WTC11 (cell line): ENCODE data around the gene ATF3. TPM values are rescaled to one million over a fixed set of nuclear protein-coding genes. Genes with fewer than 3 reads are reported as not detected.

Experiments
- ATAC-seq: fragments of 200-7000 bp; cut with Tn5 transposase; 2 replicates; pipeline ENCODE4 v1.10.0; 2021; ENCODE audit warnings: mild to moderate bottlenecking, moderate library complexity
- CTCF ChIA-PET: fragments of 300-600 bp; sonication (Branson Sonifier 250); formaldehyde crosslinking; loops from one replicate; lab custom pipeline; 2021; ENCODE audit warnings: antibody characterized with exemption; lab: Charles Lee
- POLR2A ChIA-PET: fragments of 350-600 bp; sonication (Branson Sonifier 250); formaldehyde crosslinking; loops from one replicate; lab custom pipeline; 2021; ENCODE audit warnings: antibody characterized with exemption; lab: Charles Lee
- DNase-seq: peaks from one replicate; pipeline ENCODE4 v3.0.0; 2021; ENCODE audit warnings: low spot score
- H3K27ac Mint-ChIP-seq: 2 replicates; pipeline ENCODE4 v1.8.0; 2021; ENCODE audit warnings: mixed read lengths
- H3K27me3 Mint-ChIP-seq: 2 replicates; pipeline ENCODE4 v1.8.0; 2021; ENCODE audit warnings: low read depth, mild to moderate bottlenecking, moderate library complexity, mixed read lengths
- H3K36me3 Mint-ChIP-seq: 2 replicates; pipeline ENCODE4 v1.8.0; 2021; ENCODE audit warnings: mixed read lengths
- H3K4me1 Mint-ChIP-seq: 2 replicates; pipeline ENCODE4 v1.8.0; 2022; ENCODE audit warnings: mixed read lengths
- H3K4me3 Mint-ChIP-seq: 2 replicates; pipeline ENCODE4 v1.8.0; 2021; ENCODE audit warnings: mild to moderate bottlenecking, moderate library complexity, mixed read lengths
- H3K9me3 Mint-ChIP-seq: 2 replicates; pipeline ENCODE4 v1.8.0; 2021; ENCODE audit warnings: mixed read lengths
- CBFB ChIP-seq: sonication (generic); formaldehyde crosslinking; IDR thresholded peaks from 2 replicates; pipeline ENCODE4 v1.8.1; 2022; ENCODE audit warnings: mild to moderate bottlenecking, low read depth, missing genetic modification reagents
- ELF4 ChIP-seq: sonication (generic); formaldehyde crosslinking; IDR thresholded peaks from 2 replicates; pipeline ENCODE4 v1.8.1; 2022; ENCODE audit warnings: low read depth, mild to moderate bottlenecking, moderate library complexity, missing genetic modification reagents
- ESRRA ChIP-seq: sonication (generic); formaldehyde crosslinking; IDR thresholded peaks from 2 replicates; pipeline ENCODE4 v1.8.1; 2022; ENCODE audit warnings: mild to moderate bottlenecking, missing genetic modification reagents, borderline replicate concordance
- GRHL2 ChIP-seq: fragments of 250-450 bp; sonication (Bioruptor Pico); IDR thresholded peaks from 2 replicates; pipeline ENCODE4 v1.8.0; 2022; ENCODE audit warnings: mild to moderate bottlenecking, moderate library complexity; ENCODE audit not compliant: insufficient replicate concordance, severe bottlenecking
- IRF2 ChIP-seq: sonication (generic); formaldehyde crosslinking; IDR thresholded peaks from 2 replicates; pipeline ENCODE4 v1.8.0; 2022; ENCODE audit warnings: low read depth, missing genetic modification reagents, borderline replicate concordance
- NFATC4 ChIP-seq: fragments of 250-450 bp; sonication (Bioruptor Pico); IDR thresholded peaks from 2 replicates; pipeline ENCODE4 v1.9.0; 2021; ENCODE audit warnings: mild to moderate bottlenecking
- NFYB ChIP-seq: sonication (generic); formaldehyde crosslinking; conservative IDR thresholded peaks from 2 replicates; pipeline ENCODE4 v1.8.0; 2022; ENCODE audit warnings: low read depth, missing genetic modification reagents
- NR2C2 ChIP-seq: sonication (generic); formaldehyde crosslinking; IDR thresholded peaks from 2 replicates; pipeline ENCODE4 v1.8.0; 2022; ENCODE audit warnings: mild to moderate bottlenecking, missing genetic modification reagents
- OVOL2 ChIP-seq: fragments of 250-450 bp; sonication (Bioruptor Pico); IDR thresholded peaks from 2 replicates; pipeline ENCODE4 v1.9.0; 2021; ENCODE audit warnings: mild to moderate bottlenecking, borderline replicate concordance
- SOX15 ChIP-seq: fragments of 250-450 bp; sonication (Bioruptor Pico); IDR thresholded peaks from 2 replicates; pipeline ENCODE4 v1.9.0; 2021; ENCODE audit warnings: mild to moderate bottlenecking
- ZNF317 ChIP-seq: sonication (generic); formaldehyde crosslinking; IDR thresholded peaks from 2 replicates; pipeline ENCODE4 v1.8.1; 2023; ENCODE audit warnings: low read depth, mild to moderate bottlenecking, moderate library complexity, missing genetic modification reagents, borderline replicate concordance
- ZNF423 ChIP-seq: fragments of 250-450 bp; sonication (Bioruptor Pico); IDR thresholded peaks from 2 replicates; pipeline ENCODE4 v2.1.2; 2022; ENCODE audit warnings: mild to moderate bottlenecking, moderate library complexity
- ZNF671 ChIP-seq: fragments of 250-450 bp; sonication (Bioruptor Pico); IDR thresholded peaks from 2 replicates; pipeline ENCODE4 v1.8.0; 2021; ENCODE audit warnings: mild to moderate bottlenecking
- total RNA-seq: library from RNA; stranded (reverse); gene quantifications from 3 replicates; pipeline ENCODE4 v1.2.3, GENCODE V29; 2021
- TF ChIP-seq, protein P1 (sequence below): sonication (generic); formaldehyde crosslinking; IDR thresholded peaks from 2 replicates; pipeline ENCODE4 v1.8.1; 2022; ENCODE audit warnings: mild to moderate bottlenecking, missing genetic modification reagents, moderate library complexity, borderline replicate concordance
- TF ChIP-seq, protein P2 (sequence below): fragments of 250-450 bp; sonication (Bioruptor Pico); IDR thresholded peaks from 2 replicates; pipeline ENCODE4 v1.8.0; 2021; ENCODE audit warnings: mild to moderate bottlenecking
- TF ChIP-seq, protein P3 (sequence below): fragments of 250-450 bp; sonication (Bioruptor Pico); IDR thresholded peaks from 2 replicates; pipeline ENCODE4 v1.9.0; 2021; ENCODE audit warnings: mild to moderate bottlenecking
- TF ChIP-seq, protein P4 (sequence below): fragments of 200-600 bp; IDR thresholded peaks from 2 replicates; pipeline ENCODE4 v1.8.0; 2022; ENCODE audit warnings: antibody characterized with exemption
- TF ChIP-seq, protein P5 (sequence below): fragments of 250-450 bp; sonication (Bioruptor Pico); IDR thresholded peaks from 2 replicates; pipeline ENCODE4 v2.1.2; 2022; ENCODE audit warnings: mild to moderate bottlenecking, moderate library complexity
- TF ChIP-seq, protein P6 (sequence below): sonication (generic); formaldehyde crosslinking; IDR thresholded peaks from 2 replicates; pipeline ENCODE4 v1.8.1; 2022; ENCODE audit warnings: low read depth, mild to moderate bottlenecking, moderate library complexity, missing genetic modification reagents, borderline replicate concordance

Gene ATF3
- total RNA-seq, 1 experiment from 2014 or later: 19.4 TPM

DNA sequence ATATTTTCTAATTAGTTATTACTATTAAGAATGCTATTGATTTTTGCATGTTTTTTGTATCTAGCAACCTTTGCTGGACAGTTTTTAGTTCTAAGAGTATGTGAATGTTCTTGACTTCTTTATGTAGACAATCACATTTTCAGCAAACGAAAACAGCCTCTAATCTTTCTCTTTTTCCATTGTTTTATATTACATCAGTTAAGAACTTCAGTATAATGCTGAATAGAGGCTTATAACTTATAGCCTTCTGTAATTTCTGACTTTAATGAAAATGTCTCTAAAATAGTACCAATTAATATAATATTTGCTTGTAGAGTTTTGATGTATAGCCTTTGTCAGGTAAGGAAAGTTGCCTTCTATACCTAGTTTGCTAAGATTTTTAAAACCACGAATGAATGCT is 33.2 kb upstream of the ATF3 start:
- no peaks in the 10 kb centered on the region for H3K4me1 Mint-ChIP-seq
- no peak for DNase-seq
- no peak overlapping the region for H3K4me3 Mint-ChIP-seq
- H3K36me3 Mint-ChIP-seq: no peaks in the 10 kb centered on the region
- 0 out of 2 replicates have a peak, but pooled peaks cover 3% of the 10 kb centered on the region for H3K9me3 Mint-ChIP-seq
- H3K27me3 Mint-ChIP-seq: no peaks in the 10 kb centered on the region
- CTCF ChIA-PET: interaction anchor here (1.2 kb wide), 1 partner anchor 98 kb away, joined by 3 read pairs; no protein-coding TSS in a partner anchor
- no peak overlapping the region for H3K27ac Mint-ChIP-seq
- no peak for ATAC-seq
- TF ChIP-seq, protein P1, sequence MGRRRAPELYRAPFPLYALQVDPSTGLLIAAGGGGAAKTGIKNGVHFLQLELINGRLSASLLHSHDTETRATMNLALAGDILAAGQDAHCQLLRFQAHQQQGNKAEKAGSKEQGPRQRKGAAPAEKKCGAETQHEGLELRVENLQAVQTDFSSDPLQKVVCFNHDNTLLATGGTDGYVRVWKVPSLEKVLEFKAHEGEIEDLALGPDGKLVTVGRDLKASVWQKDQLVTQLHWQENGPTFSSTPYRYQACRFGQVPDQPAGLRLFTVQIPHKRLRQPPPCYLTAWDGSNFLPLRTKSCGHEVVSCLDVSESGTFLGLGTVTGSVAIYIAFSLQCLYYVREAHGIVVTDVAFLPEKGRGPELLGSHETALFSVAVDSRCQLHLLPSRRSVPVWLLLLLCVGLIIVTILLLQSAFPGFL: no peak
- TF ChIP-seq ZNF671: no peak
- TF ChIP-seq NR2C2 (CRISPR knock-in tag): no peak
- TF ChIP-seq OVOL2: no peak
- no peak for TF ChIP-seq ZNF317 (CRISPR knock-in tag)
- no peak for TF ChIP-seq GRHL2 (CRISPR knock-in tag)
- TF ChIP-seq, protein P2, sequence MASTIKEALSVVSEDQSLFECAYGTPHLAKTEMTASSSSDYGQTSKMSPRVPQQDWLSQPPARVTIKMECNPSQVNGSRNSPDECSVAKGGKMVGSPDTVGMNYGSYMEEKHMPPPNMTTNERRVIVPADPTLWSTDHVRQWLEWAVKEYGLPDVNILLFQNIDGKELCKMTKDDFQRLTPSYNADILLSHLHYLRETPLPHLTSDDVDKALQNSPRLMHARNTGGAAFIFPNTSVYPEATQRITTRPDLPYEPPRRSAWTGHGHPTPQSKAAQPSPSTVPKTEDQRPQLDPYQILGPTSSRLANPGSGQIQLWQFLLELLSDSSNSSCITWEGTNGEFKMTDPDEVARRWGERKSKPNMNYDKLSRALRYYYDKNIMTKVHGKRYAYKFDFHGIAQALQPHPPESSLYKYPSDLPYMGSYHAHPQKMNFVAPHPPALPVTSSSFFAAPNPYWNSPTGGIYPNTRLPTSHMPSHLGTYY (CRISPR knock-in tag): no peak
- TF ChIP-seq, protein P3, sequence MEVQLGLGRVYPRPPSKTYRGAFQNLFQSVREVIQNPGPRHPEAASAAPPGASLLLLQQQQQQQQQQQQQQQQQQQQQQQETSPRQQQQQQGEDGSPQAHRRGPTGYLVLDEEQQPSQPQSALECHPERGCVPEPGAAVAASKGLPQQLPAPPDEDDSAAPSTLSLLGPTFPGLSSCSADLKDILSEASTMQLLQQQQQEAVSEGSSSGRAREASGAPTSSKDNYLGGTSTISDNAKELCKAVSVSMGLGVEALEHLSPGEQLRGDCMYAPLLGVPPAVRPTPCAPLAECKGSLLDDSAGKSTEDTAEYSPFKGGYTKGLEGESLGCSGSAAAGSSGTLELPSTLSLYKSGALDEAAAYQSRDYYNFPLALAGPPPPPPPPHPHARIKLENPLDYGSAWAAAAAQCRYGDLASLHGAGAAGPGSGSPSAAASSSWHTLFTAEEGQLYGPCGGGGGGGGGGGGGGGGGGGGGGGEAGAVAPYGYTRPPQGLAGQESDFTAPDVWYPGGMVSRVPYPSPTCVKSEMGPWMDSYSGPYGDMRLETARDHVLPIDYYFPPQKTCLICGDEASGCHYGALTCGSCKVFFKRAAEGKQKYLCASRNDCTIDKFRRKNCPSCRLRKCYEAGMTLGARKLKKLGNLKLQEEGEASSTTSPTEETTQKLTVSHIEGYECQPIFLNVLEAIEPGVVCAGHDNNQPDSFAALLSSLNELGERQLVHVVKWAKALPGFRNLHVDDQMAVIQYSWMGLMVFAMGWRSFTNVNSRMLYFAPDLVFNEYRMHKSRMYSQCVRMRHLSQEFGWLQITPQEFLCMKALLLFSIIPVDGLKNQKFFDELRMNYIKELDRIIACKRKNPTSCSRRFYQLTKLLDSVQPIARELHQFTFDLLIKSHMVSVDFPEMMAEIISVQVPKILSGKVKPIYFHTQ (CRISPR knock-in tag): no peak
- no peak for TF ChIP-seq NFATC4 (CRISPR knock-in tag)
- TF ChIP-seq ELF4 (CRISPR knock-in tag): no peak
- no peak for TF ChIP-seq SOX15
- no peak for TF ChIP-seq ESRRA (CRISPR knock-in tag)
- no peak for TF ChIP-seq NFYB (CRISPR knock-in tag)
- TF ChIP-seq ZNF423: no peak
- TF ChIP-seq, protein P4, sequence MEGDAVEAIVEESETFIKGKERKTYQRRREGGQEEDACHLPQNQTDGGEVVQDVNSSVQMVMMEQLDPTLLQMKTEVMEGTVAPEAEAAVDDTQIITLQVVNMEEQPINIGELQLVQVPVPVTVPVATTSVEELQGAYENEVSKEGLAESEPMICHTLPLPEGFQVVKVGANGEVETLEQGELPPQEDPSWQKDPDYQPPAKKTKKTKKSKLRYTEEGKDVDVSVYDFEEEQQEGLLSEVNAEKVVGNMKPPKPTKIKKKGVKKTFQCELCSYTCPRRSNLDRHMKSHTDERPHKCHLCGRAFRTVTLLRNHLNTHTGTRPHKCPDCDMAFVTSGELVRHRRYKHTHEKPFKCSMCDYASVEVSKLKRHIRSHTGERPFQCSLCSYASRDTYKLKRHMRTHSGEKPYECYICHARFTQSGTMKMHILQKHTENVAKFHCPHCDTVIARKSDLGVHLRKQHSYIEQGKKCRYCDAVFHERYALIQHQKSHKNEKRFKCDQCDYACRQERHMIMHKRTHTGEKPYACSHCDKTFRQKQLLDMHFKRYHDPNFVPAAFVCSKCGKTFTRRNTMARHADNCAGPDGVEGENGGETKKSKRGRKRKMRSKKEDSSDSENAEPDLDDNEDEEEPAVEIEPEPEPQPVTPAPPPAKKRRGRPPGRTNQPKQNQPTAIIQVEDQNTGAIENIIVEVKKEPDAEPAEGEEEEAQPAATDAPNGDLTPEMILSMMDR: no peak
- TF ChIP-seq IRF2: no peak
- TF ChIP-seq, protein P5, sequence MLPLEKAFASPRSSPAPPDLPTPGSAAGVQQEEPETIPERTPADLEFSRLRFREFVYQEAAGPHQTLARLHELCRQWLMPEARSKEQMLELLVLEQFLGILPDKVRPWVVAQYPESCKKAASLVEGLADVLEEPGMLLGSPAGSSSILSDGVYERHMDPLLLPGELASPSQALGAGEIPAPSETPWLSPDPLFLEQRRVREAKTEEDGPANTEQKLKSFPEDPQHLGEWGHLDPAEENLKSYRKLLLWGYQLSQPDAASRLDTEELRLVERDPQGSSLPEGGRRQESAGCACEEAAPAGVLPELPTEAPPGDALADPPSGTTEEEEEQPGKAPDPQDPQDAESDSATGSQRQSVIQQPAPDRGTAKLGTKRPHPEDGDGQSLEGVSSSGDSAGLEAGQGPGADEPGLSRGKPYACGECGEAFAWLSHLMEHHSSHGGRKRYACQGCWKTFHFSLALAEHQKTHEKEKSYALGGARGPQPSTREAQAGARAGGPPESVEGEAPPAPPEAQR (CRISPR knock-in tag): no peak
- TF ChIP-seq, protein P6, sequence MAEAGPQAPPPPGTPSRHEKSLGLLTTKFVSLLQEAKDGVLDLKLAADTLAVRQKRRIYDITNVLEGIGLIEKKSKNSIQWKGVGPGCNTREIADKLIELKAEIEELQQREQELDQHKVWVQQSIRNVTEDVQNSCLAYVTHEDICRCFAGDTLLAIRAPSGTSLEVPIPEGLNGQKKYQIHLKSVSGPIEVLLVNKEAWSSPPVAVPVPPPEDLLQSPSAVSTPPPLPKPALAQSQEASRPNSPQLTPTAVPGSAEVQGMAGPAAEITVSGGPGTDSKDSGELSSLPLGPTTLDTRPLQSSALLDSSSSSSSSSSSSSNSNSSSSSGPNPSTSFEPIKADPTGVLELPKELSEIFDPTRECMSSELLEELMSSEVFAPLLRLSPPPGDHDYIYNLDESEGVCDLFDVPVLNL (CRISPR knock-in tag): no peak
- TF ChIP-seq CBFB (CRISPR knock-in tag): no peak
- POLR2A ChIA-PET: no interaction called here
